Activated B cell treated with CpG ODN at 0.5 μM for 24 hours (primary cell): ENCODE data around the gene CUL3. TPM values are rescaled to one million over a fixed set of nuclear protein-coding genes. Genes with fewer than 3 reads are reported as not detected.

Source experiments
- ATAC-seq: fragments of 200-7000 bp; cut with Tn5 transposase; one replicate; pipeline ENCODE4 v1.10.0; 2021; ENCODE audit warnings: low read depth, mild to moderate bottlenecking, moderate library complexity
- CTCF ChIA-PET: fragments of 350-600 bp; sonication (Branson Sonifier 250); formaldehyde crosslinking; loops from one replicate; lab custom pipeline; 2021; ENCODE audit warnings: antibody characterized with exemption; lab: Charles Lee
- POLR2A ChIA-PET: fragments of 350-600 bp; sonication (Branson Sonifier 250); formaldehyde crosslinking; loops from one replicate; lab custom pipeline; 2021; ENCODE audit warnings: antibody characterized with exemption; lab: Charles Lee
- DNase-seq: peaks from one replicate; pipeline ENCODE4 v3.0.0; 2022
- H3K27ac Mint-ChIP-seq: one replicate; pipeline ENCODE4 v1.8.0; 2020; ENCODE audit warnings: mixed read lengths
- H3K27me3 Mint-ChIP-seq: one replicate; pipeline ENCODE4 v1.8.0; 2021; ENCODE audit warnings: mixed read lengths
- H3K36me3 Mint-ChIP-seq: one replicate; pipeline ENCODE4 v1.8.0; 2021; ENCODE audit warnings: low read depth, mixed read lengths
- H3K4me1 Mint-ChIP-seq: one replicate; pipeline ENCODE4 v1.8.0; 2021; ENCODE audit warnings: mixed read lengths
- H3K4me3 Mint-ChIP-seq: one replicate; pipeline ENCODE4 v1.8.0; 2020; ENCODE audit warnings: mild to moderate bottlenecking, mixed read lengths
- H3K9me3 Mint-ChIP-seq: one replicate; pipeline ENCODE4 v1.8.0; 2020; ENCODE audit warnings: mixed read lengths
- intact Hi-C: fragments of 100-400 bp; cut with micrococcal nuclease; formaldehyde crosslinking; loops from one replicate; pipeline ENCODE4 v1.15.1; 2024
- total RNA-seq: library from RNA; stranded (reverse); gene quantifications from 2 replicates; pipeline ENCODE4 v1.2.3, GENCODE V29; 2022
- TF ChIP-seq, protein P1 (sequence below): fragments of 200-600 bp; IDR thresholded peaks from one replicate; pipeline ENCODE4 v1.8.0; 2022; ENCODE audit warnings: antibody characterized with exemption, mild to moderate bottlenecking

Gene CUL3
- total RNA-seq, 1 donor from 2014 or later = 114 TPM

DNA sequence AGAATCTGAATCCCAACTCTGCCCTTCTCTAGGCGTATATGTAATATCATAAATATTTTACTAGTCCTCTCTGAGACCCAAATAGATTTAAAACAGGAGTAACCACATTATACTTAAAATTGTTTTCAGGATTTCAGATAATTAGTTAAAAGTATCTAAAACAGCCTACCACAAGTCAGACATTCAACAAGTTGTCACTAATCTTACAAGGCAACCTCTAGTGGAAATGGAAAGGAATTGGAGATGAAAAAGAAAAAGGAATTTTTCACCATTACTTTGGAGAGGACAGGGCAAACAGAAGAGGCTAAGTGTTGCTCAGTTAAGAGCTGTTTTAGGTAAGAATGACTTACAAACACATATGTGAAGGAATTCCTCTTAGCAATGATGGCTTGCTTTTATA is 11.4 kb downstream of the CUL3 start:
- Mint-ChIP-seq H3K4me3 (no peak overlapping the region), H3K4me1 (peaks cover 89% of the 10 kb centered on the region), H3K9me3 (no peaks in the 10 kb centered on the region), H3K36me3 (peaks cover 18% of the 10 kb centered on the region), H3K27me3 (no peaks in the 10 kb centered on the region), H3K27ac (no peak overlapping the region)
- TF ChIP-seq, protein P1, sequence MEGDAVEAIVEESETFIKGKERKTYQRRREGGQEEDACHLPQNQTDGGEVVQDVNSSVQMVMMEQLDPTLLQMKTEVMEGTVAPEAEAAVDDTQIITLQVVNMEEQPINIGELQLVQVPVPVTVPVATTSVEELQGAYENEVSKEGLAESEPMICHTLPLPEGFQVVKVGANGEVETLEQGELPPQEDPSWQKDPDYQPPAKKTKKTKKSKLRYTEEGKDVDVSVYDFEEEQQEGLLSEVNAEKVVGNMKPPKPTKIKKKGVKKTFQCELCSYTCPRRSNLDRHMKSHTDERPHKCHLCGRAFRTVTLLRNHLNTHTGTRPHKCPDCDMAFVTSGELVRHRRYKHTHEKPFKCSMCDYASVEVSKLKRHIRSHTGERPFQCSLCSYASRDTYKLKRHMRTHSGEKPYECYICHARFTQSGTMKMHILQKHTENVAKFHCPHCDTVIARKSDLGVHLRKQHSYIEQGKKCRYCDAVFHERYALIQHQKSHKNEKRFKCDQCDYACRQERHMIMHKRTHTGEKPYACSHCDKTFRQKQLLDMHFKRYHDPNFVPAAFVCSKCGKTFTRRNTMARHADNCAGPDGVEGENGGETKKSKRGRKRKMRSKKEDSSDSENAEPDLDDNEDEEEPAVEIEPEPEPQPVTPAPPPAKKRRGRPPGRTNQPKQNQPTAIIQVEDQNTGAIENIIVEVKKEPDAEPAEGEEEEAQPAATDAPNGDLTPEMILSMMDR = no peak
- no peak for ATAC-seq
- POLR2A ChIA-PET = interaction anchor here (0.5 kb wide), 1 partner anchor 71 kb away, joined by 3 read pairs; no protein-coding TSS in a partner anchor
- CTCF ChIA-PET = no interaction called here
- no peak for DNase-seq
- intact Hi-C loops = no loop called here

DNA sequence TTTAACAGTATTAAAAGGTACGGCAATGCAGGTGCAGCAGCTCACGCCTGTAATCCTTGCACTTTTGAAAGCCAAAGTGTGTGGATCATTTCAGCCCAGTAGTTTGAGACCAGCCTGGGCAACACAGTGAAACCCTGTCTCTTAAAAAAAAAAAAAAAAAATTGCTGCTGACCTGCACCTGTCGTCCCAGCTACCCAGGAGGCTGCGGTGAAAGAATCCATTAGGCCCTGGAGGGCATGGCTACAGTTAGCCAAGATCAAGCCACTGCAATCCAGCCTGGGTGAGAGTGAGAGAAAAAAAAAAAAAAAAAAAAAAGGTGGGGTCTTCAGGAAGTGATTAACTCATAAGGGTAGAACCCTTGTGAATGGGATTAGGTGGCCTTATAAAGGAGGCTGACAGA is 12.8 kb downstream of the CUL3 start:
- Mint-ChIP-seq H3K27me3 (no peaks in the 10 kb centered on the region), H3K36me3 (peaks cover 26% of the 10 kb centered on the region), H3K9me3 (no peaks in the 10 kb centered on the region), H3K27ac (no peak overlapping the region), H3K4me3 (no peak overlapping the region), H3K4me1 (peaks cover 85% of the 10 kb centered on the region)
- ATAC-seq = no peak
- ChIA-PET CTCF (no interaction called here), POLR2A (interaction anchor here (1.2 kb wide), 1 partner anchor 12 kb away, joined by 6 read pairs; no protein-coding TSS in a partner anchor)
- intact Hi-C loops = no loop called here
- no peak for DNase-seq
- TF ChIP-seq, protein P1 = no peak

DNA sequence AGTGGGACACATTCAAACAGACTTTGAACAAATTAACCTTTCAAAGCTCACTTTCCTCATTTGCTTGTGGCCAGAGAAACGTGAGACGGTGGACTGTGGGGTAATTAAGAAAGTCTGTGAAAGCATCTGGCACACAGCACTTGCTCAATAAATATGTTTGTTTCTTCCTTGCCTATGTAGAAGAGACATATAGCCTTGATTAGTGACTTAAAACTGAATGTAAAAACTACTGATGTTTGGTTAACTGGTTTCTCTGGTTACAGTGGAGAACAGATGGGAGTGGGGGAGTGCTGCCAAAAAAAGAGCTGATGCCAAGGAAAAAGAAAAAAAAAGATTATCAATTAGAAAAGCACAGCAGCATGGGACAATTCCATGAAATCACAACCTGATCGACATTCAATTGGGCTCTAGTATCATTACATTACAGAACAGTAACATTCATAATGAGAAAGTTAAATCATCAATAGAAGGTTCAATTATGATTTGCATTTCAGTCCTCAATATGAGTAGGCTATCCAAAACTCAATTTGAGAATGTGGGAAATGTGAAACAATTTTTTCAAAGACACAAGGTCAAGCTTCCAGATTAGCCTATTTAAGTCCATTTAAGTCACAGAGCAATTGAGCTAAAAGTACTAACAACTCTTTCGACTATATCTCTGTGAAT is 14.7 kb downstream of the CUL3 start:
- peaks cover 5% of the 10 kb centered on the region for H3K9me3 Mint-ChIP-seq
- ATAC-seq = no peak

DNA sequence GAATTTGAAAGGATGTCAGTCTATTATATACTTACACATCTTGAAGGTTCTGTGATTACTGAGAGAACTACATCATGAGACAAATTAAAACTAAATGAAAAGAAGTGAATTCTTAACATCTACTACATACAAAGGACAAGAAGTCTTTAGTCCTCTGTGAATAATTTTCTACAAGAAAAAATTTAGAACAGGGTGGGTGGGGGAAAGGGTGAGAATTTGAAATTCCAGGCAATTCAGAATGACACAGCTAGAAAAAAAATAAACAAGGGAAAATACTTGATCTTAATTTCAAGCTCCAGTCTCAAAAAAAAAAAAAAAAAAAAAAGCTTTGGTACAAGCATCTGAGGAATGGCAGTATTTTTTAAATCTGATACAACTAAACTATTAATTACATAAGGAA is 15.5 kb downstream of the CUL3 start:
- Mint-ChIP-seq H3K27ac (no peak overlapping the region), H3K27me3 (no peaks in the 10 kb centered on the region), H3K4me1 (peaks cover 83% of the 10 kb centered on the region), H3K4me3 (no peak overlapping the region), H3K36me3 (peaks cover 48% of the 10 kb centered on the region), H3K9me3 (peaks cover 5% of the 10 kb centered on the region)
- ATAC-seq = no peak
- intact Hi-C loops = no loop called here
- ChIA-PET POLR2A (interaction anchor here (1.1 kb wide), 1 partner anchor 16 kb away, joined by 5 read pairs; the partner anchor contains the start of gene CUL3), CTCF (no interaction called here)
- DNase-seq = no peak
- TF ChIP-seq, protein P1 = no peak

More for the DNA sequence above, 14.7 kb downstream of the CUL3 start:
- POLR2A ChIA-PET = interaction anchor here (0.7 kb wide), 1 partner anchor 49 kb away, joined by 3 read pairs; no protein-coding TSS in a partner anchor
- intact Hi-C loops = no loop called here
- TF ChIP-seq, protein P1 = no peak
- H3K27ac Mint-ChIP-seq = no peak overlapping the region
- CTCF ChIA-PET = no interaction called here
- H3K36me3 Mint-ChIP-seq = peaks cover 45% of the 10 kb centered on the region
- H3K4me1 Mint-ChIP-seq = peaks cover 83% of the 10 kb centered on the region
- no peaks in the 10 kb centered on the region for H3K27me3 Mint-ChIP-seq
- DNase-seq = no peak
- peak overlapping the region; percentile 8 for H3K4me3 Mint-ChIP-seq

DNA sequence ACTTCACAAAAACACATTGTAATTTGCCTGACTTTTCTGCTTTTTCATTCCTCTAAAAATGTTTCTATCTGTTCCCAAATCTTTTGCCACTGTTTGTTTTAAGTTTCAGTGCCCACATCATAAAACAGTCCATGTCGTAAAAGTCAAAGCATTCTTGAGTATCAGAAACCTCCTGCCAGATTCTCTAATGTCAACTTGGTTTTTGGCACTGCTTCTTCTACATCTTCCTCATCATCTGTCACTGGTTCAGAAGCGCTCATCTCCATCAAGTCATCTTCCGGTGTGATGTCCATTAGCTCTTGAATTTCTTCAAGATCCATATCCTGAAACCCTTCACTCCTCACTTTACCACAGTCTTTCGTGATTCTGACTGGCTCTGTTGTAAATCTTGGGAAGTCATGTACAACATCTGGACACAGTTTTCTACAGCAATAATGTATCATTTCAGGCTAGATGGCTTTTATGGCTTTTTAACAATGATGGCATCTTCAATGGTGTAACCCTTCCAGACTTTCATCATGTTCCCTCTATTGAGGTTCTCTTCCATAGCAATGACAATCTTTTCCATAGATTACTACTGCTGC is 19.6 kb downstream of the CUL3 start:
- CTCF ChIA-PET = no interaction called here
- POLR2A ChIA-PET = no interaction called here
- Mint-ChIP-seq H3K9me3 (peaks cover 5% of the 10 kb centered on the region), H3K4me1 (peaks cover 49% of the 10 kb centered on the region), H3K27me3 (no peaks in the 10 kb centered on the region), H3K4me3 (peak overlapping the region; percentile 1), H3K27ac (no peak overlapping the region), H3K36me3 (peaks cover 34% of the 10 kb centered on the region)
- ATAC-seq = no peak
- DNase-seq = no peak
- TF ChIP-seq, protein P1 = no peak
- intact Hi-C loops = no loop called here
